ENCODE data around the gene CTBP2.

DNA sequence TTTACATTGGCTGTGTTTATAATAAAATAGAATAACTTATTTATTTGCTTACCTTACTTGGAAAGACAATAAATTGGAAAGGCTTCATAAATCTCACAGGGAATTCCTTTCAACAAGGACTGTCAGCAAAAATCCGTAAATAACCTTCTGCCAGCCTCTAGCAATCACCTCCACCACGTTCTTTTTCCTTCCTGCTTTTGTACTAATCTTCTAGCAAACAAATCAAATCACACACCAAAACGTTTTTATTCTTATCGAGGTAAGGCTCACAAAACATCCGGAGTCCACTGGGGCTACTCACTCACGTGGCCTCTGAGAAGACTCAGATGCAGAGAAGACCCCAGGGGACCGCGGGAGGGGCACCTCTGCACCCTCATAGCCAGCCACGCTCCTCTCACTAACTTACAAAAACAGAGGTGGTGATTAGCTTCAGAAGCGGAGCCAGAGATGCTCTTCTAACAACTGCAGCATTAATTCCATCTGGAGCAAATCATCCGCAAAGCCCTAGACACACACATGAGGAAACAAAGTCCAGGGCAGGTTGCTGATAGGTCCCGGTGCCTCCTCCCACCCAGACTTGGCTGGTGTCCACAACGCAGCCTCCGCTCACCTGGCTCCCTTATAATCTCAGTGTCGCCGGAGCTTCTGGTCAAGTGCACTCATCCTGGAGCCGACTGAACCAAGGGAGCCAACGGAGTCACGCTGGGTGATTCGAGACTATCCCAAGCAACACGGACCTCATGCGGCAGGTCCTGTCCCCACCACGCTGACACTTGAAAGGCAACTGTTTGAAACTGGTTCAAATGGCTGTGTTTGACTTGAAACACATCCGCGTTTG lies 22.5 kb downstream of the CTBP2 start:
- TF ChIP-seq POLR2A (IDR thresholded peaks at IDR 0.05) = no peak
- TF ChIP-seq, protein P1, sequence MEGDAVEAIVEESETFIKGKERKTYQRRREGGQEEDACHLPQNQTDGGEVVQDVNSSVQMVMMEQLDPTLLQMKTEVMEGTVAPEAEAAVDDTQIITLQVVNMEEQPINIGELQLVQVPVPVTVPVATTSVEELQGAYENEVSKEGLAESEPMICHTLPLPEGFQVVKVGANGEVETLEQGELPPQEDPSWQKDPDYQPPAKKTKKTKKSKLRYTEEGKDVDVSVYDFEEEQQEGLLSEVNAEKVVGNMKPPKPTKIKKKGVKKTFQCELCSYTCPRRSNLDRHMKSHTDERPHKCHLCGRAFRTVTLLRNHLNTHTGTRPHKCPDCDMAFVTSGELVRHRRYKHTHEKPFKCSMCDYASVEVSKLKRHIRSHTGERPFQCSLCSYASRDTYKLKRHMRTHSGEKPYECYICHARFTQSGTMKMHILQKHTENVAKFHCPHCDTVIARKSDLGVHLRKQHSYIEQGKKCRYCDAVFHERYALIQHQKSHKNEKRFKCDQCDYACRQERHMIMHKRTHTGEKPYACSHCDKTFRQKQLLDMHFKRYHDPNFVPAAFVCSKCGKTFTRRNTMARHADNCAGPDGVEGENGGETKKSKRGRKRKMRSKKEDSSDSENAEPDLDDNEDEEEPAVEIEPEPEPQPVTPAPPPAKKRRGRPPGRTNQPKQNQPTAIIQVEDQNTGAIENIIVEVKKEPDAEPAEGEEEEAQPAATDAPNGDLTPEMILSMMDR (IDR thresholded peaks at IDR 0.05 in 8 of 11, conservative IDR thresholded peaks at IDR 0.05 in 3 of 11) = no peak
- TF ChIP-seq POLR2AphosphoS5 (IDR thresholded peaks at IDR 0.05) = peak in 1 of 3 donors; percentile 65

Measured in spleen (tissue), 7 donors.